Prostate gland (tissue), 2 donors: ENCODE measurements around the gene ANKMY1.

Source experiments
- CTCF ChIP-seq, 4 experiments: fragments of 200-600 bp in 2 of 4; fragments of 450-650 bp in 2 of 4; sonication (generic) in 2 of 4; IDR thresholded peaks; 1 replicate in 3 of 4; 2 replicates in 1 of 4; pipeline ENCODE4 v1.5.1; 2016 to 2019; ENCODE audit warnings: antibody characterized with exemption in 4 of 4, mild to moderate bottlenecking in 2 of 4, moderate library complexity in 2 of 4
- POLR2AphosphoS5 ChIP-seq: sonication (generic); formaldehyde crosslinking; IDR thresholded peaks from one replicate; pipeline ENCODE4 v1.6.1; 2017; ENCODE audit warnings: antibody characterized with exemption

- no peak for TF ChIP-seq CTCF (IDR thresholded peaks at IDR 0.05)
- TF ChIP-seq POLR2AphosphoS5, result no peak
Measured at GRCh38 chr2:240455272-240455646, 102.5 kb downstream of the ANKMY1 start.
